ENCODE data around the gene SLC4A11.
"Not testable (repeated sequence)": the region's sequence is repeated elsewhere in the genome, so short reads cannot be mapped to it uniquely, and the experiment has no call there.

SLC4A11 gene

DNA sequence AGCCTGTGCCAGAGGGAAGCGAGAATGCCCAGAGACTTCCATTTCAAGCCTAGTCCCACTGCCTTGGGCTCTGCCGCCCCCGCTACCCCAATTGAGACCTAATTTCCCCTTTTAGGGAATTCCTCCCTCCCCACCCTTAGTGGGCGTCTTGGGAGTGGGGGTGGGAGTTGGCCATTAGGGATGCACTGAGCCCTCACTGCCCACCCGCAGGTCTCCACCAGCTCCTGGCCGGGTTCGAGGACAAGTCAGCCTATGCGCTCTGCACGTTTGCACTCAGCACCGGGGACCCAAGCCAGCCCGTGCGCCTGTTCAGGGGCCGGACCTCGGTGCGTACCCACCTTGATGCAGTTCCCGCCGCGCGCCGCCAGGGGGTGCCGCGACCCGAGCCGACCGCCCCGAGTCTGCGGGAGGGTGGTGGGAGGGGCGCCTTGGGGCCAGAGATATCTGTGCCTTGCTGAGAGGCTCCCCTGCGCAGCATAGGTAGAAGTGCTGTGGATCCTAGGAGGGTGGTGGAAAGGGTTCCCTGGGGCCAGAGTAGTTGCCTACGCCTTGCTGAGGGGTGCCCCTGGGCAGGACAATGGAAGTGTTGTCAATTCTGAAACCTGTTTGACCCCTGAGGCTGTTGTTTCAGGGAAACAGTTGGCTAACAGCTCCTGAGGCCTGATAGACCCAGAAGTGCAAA is 20.5 kb downstream of the SLC4A11 start:
- no peaks in the 10 kb centered on the region for H3K9me2 ChIP-seq (replicated peaks; ENCODE audit: insufficient read depth, low read length)
- no peaks in the 10 kb centered on the region for H4K20me1 ChIP-seq (ENCODE audit: low read depth, low read length)
- no peak overlapping the region for H3K9ac ChIP-seq (ENCODE audit: low read length)
- H3K9me3 ChIP-seq (ENCODE audit: insufficient read depth, low read length) = no peaks in the 10 kb centered on the region
- H3F3A ChIP-seq (ENCODE audit: insufficient read depth) = peaks cover 4% of the 10 kb centered on the region; the same call in 1 of the 2 replicates
- H2AFZ ChIP-seq (ENCODE audit: low read depth, low read length, severe bottlenecking) = no peak overlapping the region
- no peak overlapping the region for H3K4me3 ChIP-seq (ENCODE audit: insufficient read depth, low read length, poor library complexity, severe bottlenecking)
- no peaks in the 10 kb centered on the region for H3K36me3 ChIP-seq (ENCODE audit: low read length)
- H3K4me2 ChIP-seq (ENCODE audit: low read depth, low read length, poor library complexity, severe bottlenecking) = no peak overlapping the region
- no peak overlapping the region for H3K27ac ChIP-seq (ENCODE audit: low read depth, low read length)
- H3K79me2 ChIP-seq (ENCODE audit: insufficient read depth, low read length) = no peaks in the 10 kb centered on the region
- TF ChIP-seq CTCF (IDR thresholded peaks at IDR 0.05; ENCODE audit: insufficient read depth, low read length, poor library complexity, severe bottlenecking) = peak; percentile 94
- TF ChIP-seq EZH2phosphoT487 (conservative IDR thresholded peaks at IDR 0.05; ENCODE audit: low read length) = no peak
- no peaks in the 10 kb centered on the region for H3K27me3 ChIP-seq (ENCODE audit: low read length)

DNA sequence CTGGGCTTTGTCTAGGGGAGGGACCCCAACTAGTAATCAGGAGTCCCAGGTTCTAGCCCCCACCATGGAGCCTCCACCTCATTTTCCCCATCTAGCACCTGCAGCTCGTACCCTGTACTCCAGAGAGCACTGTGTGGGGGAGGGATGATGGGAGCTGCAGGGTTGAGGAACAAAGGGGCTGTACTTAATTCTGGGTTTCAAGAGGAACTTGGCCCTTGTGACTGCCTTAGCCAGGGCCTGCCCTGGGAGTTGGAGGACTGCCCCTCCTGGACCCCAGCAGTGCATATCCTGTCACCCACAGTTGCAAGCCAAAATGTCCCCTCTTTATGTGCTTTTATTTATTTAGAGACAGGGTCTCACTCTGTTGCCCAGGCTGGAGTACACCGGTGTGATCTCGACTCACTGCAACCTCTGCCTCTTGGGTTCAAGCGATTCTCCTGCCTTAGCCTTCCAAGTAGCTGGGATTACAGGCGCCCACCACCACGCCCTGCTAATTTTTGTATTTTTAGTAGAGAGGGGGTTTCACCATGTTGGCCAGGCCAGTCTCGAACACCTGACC is 23.6 kb downstream of the SLC4A11 start:
- not testable (repeated sequence) for H3F3A ChIP-seq (ENCODE audit: insufficient read depth); H3K27ac ChIP-seq (ENCODE audit: low read depth, low read length); H3K9me3 ChIP-seq (ENCODE audit: insufficient read depth, low read length); H4K20me1 ChIP-seq (ENCODE audit: low read depth, low read length); H3K4me2 ChIP-seq (ENCODE audit: low read depth, low read length, poor library complexity, severe bottlenecking); H3K9ac ChIP-seq (ENCODE audit: low read length); H3K9me2 ChIP-seq (replicated peaks; ENCODE audit: insufficient read depth, low read length); H3K36me3 ChIP-seq (ENCODE audit: low read length); H3K27me3 ChIP-seq (ENCODE audit: low read length); H2AFZ ChIP-seq (ENCODE audit: low read depth, low read length, severe bottlenecking); H3K4me3 ChIP-seq (ENCODE audit: insufficient read depth, low read length, poor library complexity, severe bottlenecking)
- peaks cover 26% of the 10 kb centered on the region for H3K79me2 ChIP-seq (ENCODE audit: insufficient read depth, low read length)

DNA sequence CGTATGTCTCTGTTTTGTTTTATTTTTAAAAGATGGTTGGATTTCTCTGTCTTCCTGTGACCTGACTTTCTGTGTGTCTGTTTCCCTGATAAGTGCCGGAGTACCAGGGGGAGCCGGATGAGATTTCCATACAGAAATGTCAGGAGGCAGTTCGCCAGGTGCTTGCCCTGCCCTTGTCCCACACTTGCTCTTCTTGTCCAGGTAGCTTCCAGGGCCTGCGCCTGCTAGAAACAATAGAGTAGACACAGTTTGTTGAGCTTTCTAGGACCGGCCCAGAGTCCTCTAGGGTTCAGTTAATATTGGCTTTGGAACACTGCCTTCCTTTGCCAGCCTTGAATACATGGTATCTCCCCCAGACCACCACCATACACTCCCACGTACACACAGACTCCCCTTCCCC is 25.8 kb downstream of the SLC4A11 start:
- Histone ChIP-seq H3K4me3 (ENCODE audit: insufficient read depth, low read length, poor library complexity, severe bottlenecking) (no peak overlapping the region), H3K27ac (ENCODE audit: low read depth, low read length) (no peak overlapping the region), H3K27me3 (ENCODE audit: low read length) (no peaks in the 10 kb centered on the region), H3K79me2 (ENCODE audit: insufficient read depth, low read length) (peaks cover 46% of the 10 kb centered on the region), H4K20me1 (ENCODE audit: low read depth, low read length) (no peaks in the 10 kb centered on the region), H3K36me3 (ENCODE audit: low read length) (no peaks in the 10 kb centered on the region), H2AFZ (ENCODE audit: low read depth, low read length, severe bottlenecking) (no peak overlapping the region), H3K9me2 (replicated peaks; ENCODE audit: insufficient read depth, low read length) (no peaks in the 10 kb centered on the region), H3K9me3 (ENCODE audit: insufficient read depth, low read length) (no peaks in the 10 kb centered on the region), H3F3A (ENCODE audit: insufficient read depth) (peaks cover 4% of the 10 kb centered on the region; the same call in 1 of the 2 replicates), H3K4me2 (ENCODE audit: low read depth, low read length, poor library complexity, severe bottlenecking) (no peak overlapping the region), H3K9ac (ENCODE audit: low read length) (no peak overlapping the region)
- TF ChIP-seq CTCF (IDR thresholded peaks at IDR 0.05; ENCODE audit: insufficient read depth, low read length, poor library complexity, severe bottlenecking) (no peak), EZH2phosphoT487 (conservative IDR thresholded peaks at IDR 0.05; ENCODE audit: low read length) (no peak)

DNA sequence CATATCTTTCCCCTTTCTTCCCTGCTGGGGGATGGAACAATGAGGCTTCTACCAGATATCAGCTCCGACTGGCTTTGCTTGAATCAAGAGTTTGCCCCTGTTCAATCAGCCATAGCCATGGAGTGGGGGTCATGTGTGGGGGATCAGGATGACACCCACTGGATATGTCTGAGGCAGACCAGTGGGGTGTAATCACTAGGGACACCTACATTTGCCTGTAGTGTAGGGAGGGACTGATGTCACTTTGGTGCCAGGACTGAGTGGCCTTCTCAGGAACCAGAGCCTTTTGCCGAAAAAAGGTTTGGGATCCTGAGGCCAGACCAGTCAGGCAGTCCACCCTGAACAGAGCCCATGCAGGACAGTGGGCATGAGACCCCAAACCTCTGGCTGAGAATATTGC is 28.6 kb downstream of the SLC4A11 start:
- Histone ChIP-seq H3K79me2 (ENCODE audit: insufficient read depth, low read length) (peaks cover 47% of the 10 kb centered on the region), H3K27ac (ENCODE audit: low read depth, low read length) (no peak overlapping the region), H3K9me3 (ENCODE audit: insufficient read depth, low read length) (no peaks in the 10 kb centered on the region), H3K36me3 (ENCODE audit: low read length) (no peaks in the 10 kb centered on the region), H3F3A (ENCODE audit: insufficient read depth) (peaks cover 3% of the 10 kb centered on the region; the same call in 1 of the 2 replicates), H3K9me2 (replicated peaks; ENCODE audit: insufficient read depth, low read length) (no peaks in the 10 kb centered on the region), H3K4me2 (ENCODE audit: low read depth, low read length, poor library complexity, severe bottlenecking) (peak overlapping the region; percentile 85), H3K27me3 (ENCODE audit: low read length) (no peaks in the 10 kb centered on the region), H3K4me3 (ENCODE audit: insufficient read depth, low read length, poor library complexity, severe bottlenecking) (peak overlapping the region; percentile 95), H3K9ac (ENCODE audit: low read length) (peak overlapping the region; percentile 96), H2AFZ (ENCODE audit: low read depth, low read length, severe bottlenecking) (no peak overlapping the region), H4K20me1 (ENCODE audit: low read depth, low read length) (no peaks in the 10 kb centered on the region)
- TF ChIP-seq EZH2phosphoT487 (conservative IDR thresholded peaks at IDR 0.05; ENCODE audit: low read length) = no peak
- no peak for TF ChIP-seq CTCF (IDR thresholded peaks at IDR 0.05; ENCODE audit: insufficient read depth, low read length, poor library complexity, severe bottlenecking)
